ENCODE measurements around the gene PACS2.

Gene PACS2

DNA sequence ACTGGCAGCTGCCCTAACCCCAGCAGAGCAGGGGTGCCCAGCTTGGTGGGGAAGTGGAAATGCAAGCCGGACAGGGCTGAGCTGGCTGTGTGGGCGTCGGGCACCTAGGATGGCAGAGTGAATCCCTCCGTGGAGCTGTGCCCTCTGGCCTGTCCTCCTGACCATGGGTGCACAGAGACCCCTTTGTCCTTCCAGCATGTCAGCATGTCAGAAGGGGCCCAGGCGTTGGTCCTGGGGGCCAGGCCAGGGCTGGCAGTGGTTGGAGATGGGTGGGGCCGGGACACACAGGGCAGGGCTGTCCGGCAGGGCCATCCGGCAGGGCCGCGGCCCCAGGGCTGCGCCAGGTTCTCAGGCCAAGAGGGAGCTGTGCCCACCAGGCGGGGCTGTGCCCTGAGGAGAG, 75.0 kb downstream of the PACS2 start:
- DNase-seq: no peak

DNA sequence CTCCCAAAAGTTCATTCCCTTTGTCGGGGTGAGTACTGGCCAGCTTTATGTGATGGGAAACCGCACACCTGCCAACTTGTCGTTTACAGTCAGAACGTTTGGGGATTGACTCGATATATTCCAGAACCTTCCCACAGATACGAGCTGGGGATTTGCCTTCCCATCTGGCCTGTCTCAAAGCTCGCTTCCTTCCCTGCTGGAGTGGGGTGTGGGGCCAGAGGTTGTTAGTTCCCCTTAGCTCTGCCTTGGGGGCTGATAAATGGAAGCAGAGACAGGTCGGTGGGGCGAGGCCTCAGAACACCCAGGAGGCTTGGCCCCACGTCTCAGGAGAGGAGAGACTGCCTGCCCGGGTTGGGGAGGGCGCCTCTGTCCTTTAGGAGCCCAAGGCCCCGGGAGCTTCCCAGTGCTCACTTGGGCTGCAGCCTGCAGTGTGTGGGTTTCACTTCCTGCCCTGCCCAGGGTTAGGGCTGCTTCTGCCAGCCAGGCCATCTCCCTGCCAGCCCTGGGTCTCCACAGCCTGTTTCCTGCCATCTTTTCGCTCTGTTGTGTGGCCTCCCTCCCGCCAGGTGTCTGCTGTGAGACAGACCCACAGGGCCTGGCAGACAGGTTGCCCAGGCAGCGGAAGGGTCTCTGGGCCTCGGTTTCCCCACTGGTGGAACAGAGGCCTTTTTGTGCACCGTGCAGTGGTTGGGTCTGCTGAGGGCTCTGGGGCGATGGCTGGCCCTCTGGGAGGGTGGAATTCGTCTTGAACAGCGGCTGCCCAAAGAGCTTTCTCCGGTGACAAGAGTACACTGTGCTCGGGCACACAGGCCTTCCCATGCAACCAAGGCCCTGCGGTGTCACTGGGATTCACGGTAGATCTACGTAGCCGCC, 75.7 kb downstream of the PACS2 start:
- DNase-seq: peak; percentile 11

DNA sequence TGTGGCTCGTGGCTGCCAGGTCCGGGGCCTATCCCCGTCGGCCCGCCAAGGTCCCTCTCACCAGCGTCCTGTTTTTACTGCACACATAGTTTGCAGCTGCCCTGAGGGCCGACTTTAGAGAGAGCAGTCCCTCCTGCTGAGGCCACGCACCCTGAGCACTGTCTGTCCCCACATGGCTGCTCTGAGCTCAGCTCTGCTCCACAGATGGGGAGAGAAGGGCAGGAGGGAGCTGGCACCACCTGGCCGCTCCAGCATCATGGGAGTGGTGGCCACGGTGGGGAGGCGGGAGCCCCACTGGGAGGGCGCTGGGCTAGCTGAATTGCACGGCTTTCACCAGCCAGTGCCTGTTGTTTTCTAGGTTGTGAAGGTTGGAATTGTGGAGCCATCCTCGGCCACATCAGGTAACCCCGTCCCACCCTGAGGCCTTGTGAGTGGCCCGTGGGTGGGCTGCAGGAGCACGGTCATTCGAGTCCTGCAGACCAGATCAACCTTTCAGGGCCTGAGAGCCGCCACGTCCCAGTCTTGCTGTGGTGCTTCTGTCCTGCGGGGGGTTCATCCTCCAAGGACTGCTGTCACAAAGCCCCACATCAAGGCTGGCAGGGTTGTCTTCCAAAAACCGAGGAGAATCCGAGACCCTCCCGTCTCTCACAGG, 76.4 kb downstream of the PACS2 start:
- DNase-seq: no peak

- no peak for DNase-seq
Measured at GRCh38 chr14:105391541-105391940, 77.0 kb downstream of the PACS2 start.

DNA sequence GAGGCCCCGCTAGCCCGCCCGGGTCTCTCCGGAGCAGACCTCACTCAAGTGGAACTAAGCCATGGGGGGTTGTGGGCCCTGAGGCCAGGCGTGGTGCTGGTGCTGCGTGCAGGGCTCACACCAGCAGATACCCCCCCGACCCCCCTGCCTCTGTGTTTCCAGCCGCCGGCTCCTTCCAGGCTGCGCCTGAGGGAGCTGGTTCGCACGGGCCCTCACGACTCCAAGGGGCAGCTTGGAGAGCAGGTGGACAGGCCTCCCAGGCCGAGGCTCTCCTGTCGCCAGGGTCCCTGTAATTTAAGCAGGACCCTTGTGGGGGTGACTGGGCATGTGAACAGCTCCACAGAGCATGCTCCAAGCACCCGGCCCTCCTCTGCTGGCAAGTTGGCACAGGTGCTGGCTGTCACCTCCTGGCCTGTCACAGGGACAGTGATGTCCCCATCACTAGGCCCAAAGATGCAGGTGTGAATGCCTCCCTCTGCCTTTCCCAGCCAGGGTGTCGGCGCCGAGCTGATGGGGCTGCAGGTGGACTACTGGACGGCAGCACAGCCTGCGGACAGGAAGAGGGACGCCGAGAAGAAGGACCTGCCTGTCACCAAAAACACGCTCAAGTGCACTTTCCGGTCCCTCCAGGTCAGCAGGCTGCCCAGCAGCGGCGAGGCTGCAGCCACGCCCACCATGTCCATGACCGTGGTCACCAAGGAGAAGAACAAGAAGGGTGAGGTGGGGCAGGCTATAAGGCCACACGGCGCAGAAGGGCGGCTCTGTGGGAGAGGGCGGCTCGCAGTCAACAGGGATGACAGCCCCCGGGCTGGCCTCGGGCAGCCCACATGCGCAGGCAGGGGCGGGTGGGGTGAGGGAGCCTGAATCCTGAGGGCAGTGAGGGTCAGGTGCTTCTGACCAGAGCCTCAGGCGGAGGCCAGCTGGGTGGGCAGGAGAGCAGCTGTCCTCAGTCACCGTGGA, 77.9 kb downstream of the PACS2 start:
- no peak for DNase-seq

- no peak for DNase-seq
Measured at GRCh38 chr14:105393151-105393550, 78.6 kb downstream of the PACS2 start.

DNA sequence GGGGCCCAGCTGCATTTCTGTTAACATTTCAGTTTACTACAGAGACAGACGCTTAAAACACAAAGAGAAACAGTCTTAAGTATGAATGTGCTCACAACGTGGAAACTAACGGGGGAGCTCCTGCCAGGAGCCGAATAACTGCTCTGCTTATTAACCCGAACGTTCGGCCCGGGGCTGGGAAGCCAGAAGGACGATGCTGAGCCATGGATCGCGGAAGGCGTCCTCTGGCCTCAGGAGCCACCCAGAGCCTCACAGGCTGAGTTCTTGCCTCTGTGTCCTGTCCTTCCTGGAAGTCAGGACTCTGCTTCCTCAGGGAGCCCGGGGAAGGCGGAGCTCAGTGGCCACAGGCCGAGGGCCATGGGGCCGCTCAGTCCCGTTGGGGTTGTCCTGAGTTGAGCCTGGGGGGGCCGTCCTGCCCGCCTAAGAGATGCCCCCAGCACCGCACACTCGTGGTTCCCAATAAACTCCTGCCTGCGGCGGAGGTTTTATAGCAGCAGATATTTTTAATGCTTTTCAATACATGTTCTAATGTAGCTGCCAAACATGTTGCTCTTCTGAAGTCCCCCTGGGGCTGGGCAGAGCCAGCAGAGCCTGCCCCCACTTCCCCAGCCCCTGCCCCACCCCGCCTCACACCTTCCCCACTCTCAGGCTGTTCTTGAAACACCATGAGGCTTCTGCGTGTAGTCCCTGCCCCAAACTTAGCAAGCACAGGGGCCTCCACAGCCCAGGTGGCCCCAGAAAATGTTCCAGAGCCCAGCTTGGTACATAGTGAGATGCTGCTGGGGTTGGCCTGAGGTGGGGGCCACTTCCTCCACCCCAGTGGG, 80.4 kb downstream of the PACS2 start:
- DNase-seq: no peak

DNA sequence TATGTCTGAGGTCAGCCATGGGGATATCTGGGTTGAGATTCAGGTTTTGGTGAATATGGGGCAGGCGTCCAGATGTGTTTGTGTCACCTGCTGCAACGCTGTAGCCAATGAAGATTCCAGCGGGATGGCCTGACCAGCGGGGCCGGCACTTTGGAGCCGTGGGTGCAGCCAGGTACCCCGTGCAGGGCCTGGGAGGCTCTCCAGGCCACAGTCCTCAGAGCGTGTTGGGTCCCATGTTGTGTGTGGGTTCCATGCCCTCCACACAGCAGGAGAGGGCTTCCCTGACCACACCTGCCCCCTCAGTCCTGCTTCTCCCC, 80.9 kb downstream of the PACS2 start:
- DNase-seq: no peak

- no peak for DNase-seq
Measured at GRCh38 chr14:105397350-105397931, 82.9 kb downstream of the PACS2 start.

DNA sequence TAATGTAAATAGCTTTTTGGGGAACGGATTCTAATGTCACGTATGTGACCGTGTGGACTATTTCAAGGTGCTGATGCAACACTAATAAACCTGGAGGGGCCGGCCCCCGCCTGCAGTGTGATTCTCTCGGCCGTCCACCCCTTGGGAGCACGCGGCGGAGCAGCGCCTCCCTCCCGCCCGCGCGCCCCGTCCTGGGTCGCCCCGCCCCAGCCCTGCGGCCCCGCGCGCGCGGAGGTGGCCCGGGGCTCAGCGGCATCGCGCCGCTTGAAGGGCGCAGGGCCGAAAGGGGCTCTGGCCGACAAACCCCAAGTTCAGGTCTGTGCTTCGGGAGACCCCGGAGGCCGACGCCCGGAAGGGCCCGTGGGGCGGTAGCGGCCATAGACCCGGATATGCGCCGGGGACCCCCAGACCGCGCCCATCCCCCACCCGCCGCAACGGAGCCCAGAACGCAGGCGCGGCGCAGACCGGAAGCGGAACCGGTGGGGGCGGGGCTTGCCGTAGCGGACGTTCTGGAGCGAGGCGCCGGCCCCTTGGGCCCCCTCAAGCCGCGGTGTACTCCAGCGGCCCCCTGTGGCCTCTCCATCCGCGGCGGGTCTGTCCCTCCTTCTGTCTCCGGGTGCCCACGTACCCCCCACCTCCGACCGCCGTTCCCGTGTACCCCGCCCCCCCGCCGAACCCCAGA, 83.6 kb downstream of the PACS2 start, which contains the start of gene TEX22:
Gene TEX22, plus strand, starts transcription at position 495 of the 682 bp plus-strand sequence. CDS start 803 bp downstream, outside the sequence.
- peak; percentile 92 for DNase-seq

GRCh38 chr14:105398726-105399465, 84.3 kb downstream of the PACS2 start:
- peak; percentile 58 for DNase-seq

GRCh38 chr14:105399466-105399775, 84.9 kb downstream of the PACS2 start:
- DNase-seq: no peak

DNA sequence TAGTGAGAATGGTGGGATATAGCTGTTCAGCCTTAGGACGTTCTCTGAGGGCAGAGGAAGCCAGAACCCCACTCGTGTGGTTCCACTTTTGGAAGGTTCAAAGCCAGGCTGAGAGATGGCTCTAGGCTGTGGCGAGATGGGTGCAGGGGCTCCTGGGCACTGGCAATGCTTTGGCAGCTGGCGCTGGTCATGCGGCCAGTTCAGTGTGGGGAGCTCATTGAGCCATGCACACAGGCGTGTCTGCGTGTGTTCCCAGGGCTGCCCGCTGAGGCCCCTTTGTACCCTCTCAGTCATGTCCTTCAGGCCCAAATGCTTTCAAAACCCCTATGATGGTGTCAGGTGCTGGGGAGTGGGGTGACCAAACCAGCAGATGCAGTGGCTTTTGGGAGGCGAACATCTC, 85.5 kb downstream of the PACS2 start:
- no peak for DNase-seq

DNA sequence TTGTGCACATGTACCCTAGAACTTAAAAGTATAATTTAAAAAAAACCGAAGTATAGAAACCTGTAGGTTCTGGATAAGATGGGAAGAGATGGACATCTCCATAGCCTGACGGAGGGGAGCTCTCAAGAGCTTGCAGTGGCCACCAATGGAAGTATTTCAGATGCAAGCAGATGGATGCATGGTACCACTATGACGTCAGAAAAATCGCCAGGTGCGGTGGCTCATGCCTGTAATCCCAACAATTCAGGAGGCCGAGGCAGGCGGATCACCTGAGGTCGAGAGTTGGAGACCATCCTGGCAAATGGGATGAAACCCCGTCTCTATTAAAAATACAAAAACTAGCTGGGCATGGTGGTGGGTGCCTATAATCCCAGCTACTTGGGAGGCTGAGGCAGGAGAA, 87.2 kb downstream of the PACS2 start:
- DNase-seq: no peak

DNA sequence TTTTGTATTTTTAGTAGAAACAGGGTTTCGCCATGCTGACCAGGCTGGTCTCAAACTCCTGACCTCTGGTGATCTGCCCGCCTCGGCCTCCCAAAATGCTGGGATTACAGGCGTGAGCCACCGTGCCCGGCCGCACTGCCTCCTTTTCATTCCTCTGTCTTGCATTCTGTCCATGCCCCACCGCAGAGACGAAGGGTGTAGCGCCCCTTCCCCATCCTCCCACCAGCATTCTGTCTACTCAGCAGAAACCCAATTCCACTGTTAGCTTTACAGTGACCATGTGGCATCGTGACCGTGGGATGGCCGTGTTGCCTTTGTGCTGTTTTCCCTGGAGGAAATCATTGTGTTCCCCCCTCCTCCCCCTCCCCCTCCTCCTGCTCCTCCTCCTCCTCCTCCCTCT, 94.0 kb downstream of the PACS2 start:
- no peak for DNase-seq

DNA sequence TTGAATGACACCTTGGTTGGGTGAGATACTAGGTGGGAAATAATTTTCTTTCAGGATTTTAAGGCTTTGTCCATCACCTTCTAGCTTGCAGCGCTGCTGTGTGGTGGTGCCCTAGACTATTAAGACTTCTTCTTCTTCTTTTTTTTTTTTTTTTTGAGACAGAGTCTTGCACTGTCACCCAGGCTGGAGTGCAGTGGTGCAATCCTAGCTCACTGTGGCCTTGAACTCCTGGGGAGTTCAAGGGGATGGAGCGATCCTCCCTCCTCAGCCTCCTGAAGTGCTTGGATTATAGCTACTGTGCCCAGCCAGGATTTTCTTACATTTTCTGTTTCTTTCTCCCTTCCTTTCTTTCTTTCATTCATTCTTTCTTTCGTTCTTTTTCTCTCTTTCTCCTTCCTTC, 94.8 kb downstream of the PACS2 start:
- DNase-seq: no peak

GRCh38 chr14:105410642-105411016, 96.1 kb downstream of the PACS2 start:
- DNase-seq: no peak

DNA sequence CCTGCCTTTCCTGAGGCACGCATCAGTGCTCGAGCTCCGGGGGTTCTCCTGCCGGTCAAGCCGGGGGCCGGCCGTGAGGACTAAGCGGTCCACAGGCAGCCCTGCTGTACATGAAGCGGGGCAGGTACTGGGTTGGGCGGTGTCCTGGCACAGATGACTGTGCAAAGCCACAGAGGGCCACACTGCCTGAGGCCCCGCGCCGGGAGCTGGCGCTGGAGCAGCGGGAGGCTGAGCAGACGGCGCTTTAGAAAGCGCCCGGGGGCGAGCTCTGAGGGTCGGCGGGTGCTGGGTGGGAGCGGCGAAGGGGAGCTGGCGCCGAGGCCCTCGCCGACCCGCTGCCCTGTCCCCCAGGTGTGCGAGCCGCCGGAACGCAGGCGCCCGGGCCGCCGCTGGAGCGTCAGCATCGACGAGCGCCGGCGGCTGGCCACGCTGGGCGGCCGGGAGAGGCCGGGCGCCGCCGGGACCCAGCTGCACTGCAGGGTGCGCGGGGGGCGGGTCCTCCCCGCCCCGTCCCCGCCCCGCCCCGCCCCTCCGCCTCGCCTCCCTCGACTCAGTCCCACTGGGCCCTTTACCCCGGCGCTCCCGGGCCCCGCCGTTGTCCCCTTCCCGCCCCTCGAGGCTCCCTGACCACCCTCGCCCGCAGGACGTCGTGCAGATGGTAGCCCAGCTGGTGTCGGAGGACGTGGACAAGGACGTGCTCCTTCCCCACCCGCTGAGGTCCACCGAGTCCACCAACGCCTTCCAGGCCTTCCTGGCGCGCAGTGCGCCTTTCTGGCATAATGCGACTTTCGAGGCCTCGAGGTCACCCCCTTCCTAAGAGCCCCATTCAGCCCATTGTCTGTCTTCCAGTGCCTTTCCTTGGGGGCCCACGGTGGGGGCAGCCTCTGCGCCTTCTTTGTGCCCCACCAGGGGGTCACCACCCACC, 96.7 kb downstream of the PACS2 start:
- no peak for DNase-seq

GRCh38 chr14:105411985-105412770, 97.6 kb downstream of the PACS2 start:
- DNase-seq: no peak
